WTC11 (cell line): ENCODE results near the gene RTN4RL1.

Source experiments
- SP1 ChIP-seq: sonication (generic); formaldehyde crosslinking; conservative IDR thresholded peaks from 2 replicates; pipeline ENCODE4 v1.8.1; 2022; ENCODE audit warnings: missing genetic modification reagents
- TF ChIP-seq, protein P1 (sequence below): fragments of 200-600 bp; IDR thresholded peaks from 2 replicates; pipeline ENCODE4 v1.8.0; 2022; ENCODE audit warnings: antibody characterized with exemption
- TF ChIP-seq, protein P2 (sequence below): sonication (generic); formaldehyde crosslinking; IDR thresholded peaks from 2 replicates; pipeline ENCODE4 v1.8.0; 2022; ENCODE audit warnings: mild to moderate bottlenecking, missing genetic modification reagents
- TF ChIP-seq, protein P3 (sequence below): sonication (generic); formaldehyde crosslinking; IDR thresholded peaks from 2 replicates; pipeline ENCODE4 v1.8.0; 2022; ENCODE audit warnings: mild to moderate bottlenecking, missing genetic modification reagents

DNA sequence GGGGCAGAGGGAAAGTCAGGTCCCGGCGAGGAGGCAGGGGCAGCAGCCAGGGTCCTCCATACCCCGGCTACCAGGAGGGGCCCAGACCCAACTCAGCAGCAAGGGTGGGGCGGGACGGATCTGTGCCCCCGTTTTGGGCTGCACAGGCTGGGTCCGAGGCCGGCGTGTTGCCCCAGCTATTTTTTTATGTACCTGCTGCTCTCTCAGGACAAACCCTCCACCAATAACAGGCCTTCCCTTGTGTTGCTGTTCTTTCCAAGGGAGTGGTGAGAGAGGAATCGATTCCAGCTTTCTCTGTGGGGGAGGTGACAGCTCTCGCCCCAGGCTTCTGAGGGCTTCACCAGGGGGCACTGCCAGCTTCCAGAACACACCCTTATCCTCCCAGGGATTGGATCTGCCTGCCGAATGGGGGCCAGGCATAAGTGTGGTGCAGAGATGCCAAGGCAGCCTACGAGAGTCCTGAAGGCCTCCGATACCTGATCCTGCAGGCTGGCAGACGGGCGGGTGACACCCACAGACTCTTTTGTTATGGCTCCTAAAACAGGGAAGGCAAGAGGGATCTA is 22.3 kb downstream of the RTN4RL1 start:
- TF ChIP-seq, protein P1, sequence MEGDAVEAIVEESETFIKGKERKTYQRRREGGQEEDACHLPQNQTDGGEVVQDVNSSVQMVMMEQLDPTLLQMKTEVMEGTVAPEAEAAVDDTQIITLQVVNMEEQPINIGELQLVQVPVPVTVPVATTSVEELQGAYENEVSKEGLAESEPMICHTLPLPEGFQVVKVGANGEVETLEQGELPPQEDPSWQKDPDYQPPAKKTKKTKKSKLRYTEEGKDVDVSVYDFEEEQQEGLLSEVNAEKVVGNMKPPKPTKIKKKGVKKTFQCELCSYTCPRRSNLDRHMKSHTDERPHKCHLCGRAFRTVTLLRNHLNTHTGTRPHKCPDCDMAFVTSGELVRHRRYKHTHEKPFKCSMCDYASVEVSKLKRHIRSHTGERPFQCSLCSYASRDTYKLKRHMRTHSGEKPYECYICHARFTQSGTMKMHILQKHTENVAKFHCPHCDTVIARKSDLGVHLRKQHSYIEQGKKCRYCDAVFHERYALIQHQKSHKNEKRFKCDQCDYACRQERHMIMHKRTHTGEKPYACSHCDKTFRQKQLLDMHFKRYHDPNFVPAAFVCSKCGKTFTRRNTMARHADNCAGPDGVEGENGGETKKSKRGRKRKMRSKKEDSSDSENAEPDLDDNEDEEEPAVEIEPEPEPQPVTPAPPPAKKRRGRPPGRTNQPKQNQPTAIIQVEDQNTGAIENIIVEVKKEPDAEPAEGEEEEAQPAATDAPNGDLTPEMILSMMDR: no peak
- TF ChIP-seq, protein P2, sequence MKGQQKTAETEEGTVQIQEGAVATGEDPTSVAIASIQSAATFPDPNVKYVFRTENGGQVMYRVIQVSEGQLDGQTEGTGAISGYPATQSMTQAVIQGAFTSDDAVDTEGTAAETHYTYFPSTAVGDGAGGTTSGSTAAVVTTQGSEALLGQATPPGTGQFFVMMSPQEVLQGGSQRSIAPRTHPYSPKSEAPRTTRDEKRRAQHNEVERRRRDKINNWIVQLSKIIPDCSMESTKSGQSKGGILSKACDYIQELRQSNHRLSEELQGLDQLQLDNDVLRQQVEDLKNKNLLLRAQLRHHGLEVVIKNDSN (CRISPR knock-in tag): no peak
- TF ChIP-seq, protein P3, sequence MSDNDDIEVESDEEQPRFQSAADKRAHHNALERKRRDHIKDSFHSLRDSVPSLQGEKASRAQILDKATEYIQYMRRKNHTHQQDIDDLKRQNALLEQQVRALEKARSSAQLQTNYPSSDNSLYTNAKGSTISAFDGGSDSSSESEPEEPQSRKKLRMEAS: no peak
- TF ChIP-seq SP1 (CRISPR knock-in tag): no peak
